Measurements from ENCODE around the gene TEKT1. TPM values are rescaled to one million over a fixed set of nuclear protein-coding genes. Genes with fewer than 3 reads are reported as not detected.

Gene TEKT1
- polyA plus RNA-seq, 1 donor (not counting 4 experiments of a cell fraction or from before 2014, with no cell fraction given) = not detected

DNA sequence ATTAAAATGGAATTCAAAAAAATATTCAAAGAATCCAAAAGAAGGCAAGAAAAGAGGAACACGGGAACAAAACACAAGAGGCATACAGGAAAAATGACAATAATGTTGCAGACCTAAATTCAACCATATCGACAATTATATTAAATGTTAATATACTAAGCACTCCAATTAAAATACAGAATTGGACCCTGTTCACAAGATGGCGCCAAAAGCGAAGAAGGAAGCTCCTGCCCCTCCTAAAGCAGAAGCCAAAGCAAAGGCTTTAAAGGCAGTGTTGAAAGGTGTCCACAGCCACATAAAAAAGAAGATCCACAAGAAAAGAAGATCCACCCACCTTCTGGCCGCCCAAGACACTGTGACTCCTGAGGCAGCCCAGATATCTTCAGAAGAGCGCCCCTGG is 82.0 kb downstream of the TEKT1 start:
- Histone ChIP-seq H3K9me1 (ENCODE audit: control insufficient read depth, extremely low read depth, insufficient read depth, low read length) (no peaks in the 10 kb centered on the region), H3K9ac (ENCODE audit: control insufficient read depth, extremely low read depth, insufficient read depth, low read length) (no peak overlapping the region), H3K79me2 (ENCODE audit: control insufficient read depth, insufficient read depth, low read length) (no peaks in the 10 kb centered on the region), H3K36me3 (ENCODE audit: control insufficient read depth in 2 of 2, extremely low read depth in 1 of 2, insufficient read depth in 2 of 2, low read length in 2 of 2) (no peaks in the 10 kb centered on the region), H3K4me3 (ENCODE audit: control insufficient read depth in 2 of 3, extremely low read depth in 1 of 3, insufficient read depth in 2 of 3, low read depth in 1 of 3, low read length in 3 of 3) (no peak overlapping the region), H3K9me3 (ENCODE audit: control insufficient read depth, low read depth, low read length) (no peaks in the 10 kb centered on the region), H3K4me1 (ENCODE audit: control insufficient read depth, extremely low read depth, insufficient read depth, low read length) (peaks cover 13% of the 10 kb centered on the region), H2AFZ (ENCODE audit: control insufficient read depth, low read length) (no peak overlapping the region), H3K27ac (ENCODE audit: control insufficient read depth, insufficient read depth, low read length) (no peak overlapping the region), H4K20me1 (ENCODE audit: control insufficient read depth, extremely low read depth, insufficient read depth, low read length) (no peaks in the 10 kb centered on the region), H3K4me2 (ENCODE audit: control insufficient read depth, extremely low read depth, insufficient read depth, low read depth, low read length) (no peak overlapping the region), H3K27me3 (ENCODE audit: control insufficient read depth, extremely low read depth, insufficient read depth, low read length) (no peaks in the 10 kb centered on the region)
- no peak for DNase-seq (ENCODE audit: low read depth, low spot score)
- TF ChIP-seq EZH2 (IDR thresholded peaks at IDR 0.05; ENCODE audit: low read length) = no peak
- TF ChIP-seq CTCF (optimal IDR thresholded peaks at IDR 0.05 in 1 of 3, IDR thresholded peaks at IDR 0.05 in 1 of 3, conservative IDR thresholded peaks at IDR 0.05 in 1 of 3; ENCODE audit: extremely low read depth in 1 of 3, insufficient read depth in 2 of 3, low read length in 3 of 3) = no peak
- no peak for FAIRE-seq
- dilution Hi-C loops (cut with MboI; ENCODE audit: extremely low pct_ligation_motif_present, low sequenced_read_pairs) = no loop called here

- FAIRE-seq = no peak
- Histone ChIP-seq H3K4me1 (ENCODE audit: control insufficient read depth, extremely low read depth, insufficient read depth, low read length) (peaks cover 13% of the 10 kb centered on the region), H3K27me3 (ENCODE audit: control insufficient read depth, extremely low read depth, insufficient read depth, low read length) (no peaks in the 10 kb centered on the region), H3K27ac (ENCODE audit: control insufficient read depth, insufficient read depth, low read length) (no peak overlapping the region), H3K9me3 (ENCODE audit: control insufficient read depth, low read depth, low read length) (no peaks in the 10 kb centered on the region), H3K79me2 (ENCODE audit: control insufficient read depth, insufficient read depth, low read length) (no peaks in the 10 kb centered on the region), H3K36me3 (ENCODE audit: control insufficient read depth in 2 of 2, extremely low read depth in 1 of 2, insufficient read depth in 2 of 2, low read length in 2 of 2) (no peaks in the 10 kb centered on the region), H4K20me1 (ENCODE audit: control insufficient read depth, extremely low read depth, insufficient read depth, low read length) (no peaks in the 10 kb centered on the region), H3K4me3 (ENCODE audit: control insufficient read depth in 2 of 3, extremely low read depth in 1 of 3, insufficient read depth in 2 of 3, low read depth in 1 of 3, low read length in 3 of 3) (no peak overlapping the region), H2AFZ (ENCODE audit: control insufficient read depth, low read length) (no peak overlapping the region), H3K4me2 (ENCODE audit: control insufficient read depth, extremely low read depth, insufficient read depth, low read depth, low read length) (no peak overlapping the region), H3K9me1 (ENCODE audit: control insufficient read depth, extremely low read depth, insufficient read depth, low read length) (no peaks in the 10 kb centered on the region), H3K9ac (ENCODE audit: control insufficient read depth, extremely low read depth, insufficient read depth, low read length) (no peak overlapping the region)
- dilution Hi-C loops (cut with MboI; ENCODE audit: extremely low pct_ligation_motif_present, low sequenced_read_pairs) = no loop called here
- TF ChIP-seq EZH2 (IDR thresholded peaks at IDR 0.05; ENCODE audit: low read length) (no peak), CTCF (optimal IDR thresholded peaks at IDR 0.05 in 1 of 3, IDR thresholded peaks at IDR 0.05 in 1 of 3, conservative IDR thresholded peaks at IDR 0.05 in 1 of 3; ENCODE audit: extremely low read depth in 1 of 3, insufficient read depth in 2 of 3, low read length in 3 of 3) (no peak)
- no peak for DNase-seq (ENCODE audit: low read depth, low spot score)
Measured at GRCh38 chr17:6748617-6749016, 82.9 kb downstream of the TEKT1 start.

Small RNAs within 50 kb of the gene (small RNA-seq; reads per million reads assigned to genes)
- 0 reads per million in 3 experiments for gene AC004706.2 (ENCODE audit: insufficient read length in 3 of 3, low read depth in 3 of 3, low replicate concordance in 1 of 3)

Other genes starting within 250 kb of the TEKT1 start
- gene KIAA0753, start 191.0 kb downstream of the TEKT1 start, polyA plus RNA-seq = 6.6 to 11.6 TPM (median 8.3 TPM) in 3 replicates
- gene TXNDC17, start 190.7 kb downstream of the TEKT1 start, polyA plus RNA-seq = 938 to 1,215 TPM (median 1,093 TPM) in 3 replicates
- gene MED31, start 180.1 kb downstream of the TEKT1 start, polyA plus RNA-seq = 21.7 to 49.0 TPM (median 30.6 TPM) in 3 replicates
- 0.49 to 0.72 TPM (median 0.53 TPM) in 3 replicates for gene C17orf100, start 180.0 kb downstream of the TEKT1 start, polyA plus RNA-seq
- gene SLC13A5, start 118.4 kb downstream of the TEKT1 start, polyA plus RNA-seq = 0.14 to 0.68 TPM (median 0.46 TPM) in 3 replicates
- 5.6 to 10.6 TPM (median 8.9 TPM) in 3 replicates for gene XAF1, start 75.7 kb downstream of the TEKT1 start, polyA plus RNA-seq
- 1.9 to 3.3 TPM (median 2.5 TPM) in 3 replicates for gene FBXO39, start 55.5 kb downstream of the TEKT1 start, polyA plus RNA-seq
- 0.19 to 0.35 TPM (median 0.22 TPM) in 3 replicates for gene ALOX12, start 164.3 kb upstream of the TEKT1 start, polyA plus RNA-seq
- gene RNASEK, start 180.9 kb upstream of the TEKT1 start, polyA plus RNA-seq = 87.0 to 267 TPM (median 99.7 TPM) in 3 replicates
- gene BCL6B, start 191.3 kb upstream of the TEKT1 start, polyA plus RNA-seq = not detected in 3 replicates
- 2.2 to 6.9 TPM (median 2.7 TPM) in 3 replicates for gene SLC16A13, start 204.3 kb upstream of the TEKT1 start, polyA plus RNA-seq
- gene SLC16A11, start 212.4 kb upstream of the TEKT1 start, polyA plus RNA-seq = 0.09 TPM in 1 of 3 replicates, not detected in the others
- gene CLEC10A, start 248.5 kb upstream of the TEKT1 start, polyA plus RNA-seq = not detected in 3 replicates

Measured in keratinocyte (primary cell).